Neuron (in vitro differentiated cells): ENCODE results near the gene RENBP.

Experiments
- H2AFZ ChIP-seq: one replicate; pipeline ENCODE4 v1.6.1; 2013; ENCODE audit warnings: low read depth, mild to moderate bottlenecking, inconsistent platforms, low read length, moderate library complexity
- H3K27me3 ChIP-seq: one replicate; pipeline ENCODE4 v1.6.1; 2013; ENCODE audit warnings: low read length; ENCODE audit not compliant: insufficient read depth
- H3K36me3 ChIP-seq: one replicate; pipeline ENCODE4 v1.6.1; 2013; ENCODE audit warnings: low read length; ENCODE audit not compliant: insufficient read depth
- H3K4me1 ChIP-seq: one replicate; pipeline ENCODE4 v1.6.1; 2013; ENCODE audit warnings: low read length; ENCODE audit not compliant: insufficient read depth
- H3K4me3 ChIP-seq: 2 replicates; pipeline ENCODE4 v1.5.1; 2013; ENCODE audit warnings: mild to moderate bottlenecking, low read length, moderate library complexity
- H3K9me3 ChIP-seq: one replicate; pipeline ENCODE4 v1.6.1; 2013; ENCODE audit warnings: low read length

RENBP gene

DNA sequence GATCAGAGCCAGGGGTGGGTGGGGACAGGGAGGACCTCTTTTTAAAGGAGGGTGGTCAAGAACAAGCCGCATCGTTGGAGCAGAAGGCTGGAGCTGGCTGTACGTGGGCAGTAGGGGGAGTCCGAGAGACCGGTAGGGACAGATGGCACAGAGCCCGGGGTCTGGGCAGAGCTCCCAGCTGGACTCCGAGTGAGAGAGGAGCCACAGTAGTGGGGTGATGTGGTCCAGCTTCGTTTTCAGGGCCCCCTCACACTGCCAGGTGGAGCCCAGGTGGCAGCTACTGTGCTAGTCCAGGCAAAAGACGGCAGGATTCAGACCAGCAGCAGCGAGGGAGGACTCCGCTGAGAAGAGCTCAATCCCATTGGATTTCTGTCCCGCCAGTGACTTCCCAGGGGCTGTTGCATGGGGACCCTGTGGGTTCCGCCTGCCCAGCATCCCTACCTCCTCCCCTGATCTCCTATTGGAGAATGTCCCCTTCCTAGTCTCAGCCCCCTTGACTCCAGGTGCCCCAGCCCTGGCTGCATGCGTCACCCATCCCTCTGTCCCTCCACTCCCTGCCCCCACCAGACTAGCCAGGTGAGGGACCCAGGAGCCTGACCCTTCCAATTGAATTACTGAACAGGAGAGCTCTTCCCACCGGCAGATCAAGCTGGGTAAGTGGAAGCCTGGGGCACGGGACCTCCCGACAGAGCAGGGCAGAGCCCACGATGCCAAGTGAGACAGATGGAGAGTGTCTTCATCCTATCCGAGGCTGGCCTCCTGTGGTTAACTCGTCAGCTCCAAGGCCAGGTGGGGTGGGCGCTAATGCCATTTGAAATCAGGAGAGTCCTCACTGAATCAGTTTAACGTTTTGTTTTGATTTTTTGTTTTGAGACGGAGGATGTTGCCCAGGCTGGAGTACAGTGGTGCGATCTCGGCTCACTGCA lies 21.2 kb downstream of the RENBP start:
- Histone ChIP-seq H3K36me3 (no peaks in the 10 kb centered on the region), H3K4me3 (no peak overlapping the region), H3K9me3 (no peaks in the 10 kb centered on the region), H3K27me3 (peaks cover 15% of the 10 kb centered on the region), H3K4me1 (peaks cover 17% of the 10 kb centered on the region), H2AFZ (no peak overlapping the region)

GRCh38 chrX:153921511-153922446 lies 22.7 kb downstream of the RENBP start:
- H3K4me3 ChIP-seq = no peak overlapping the region
- H3K9me3 ChIP-seq = no peaks in the 10 kb centered on the region
- H3K36me3 ChIP-seq = no peaks in the 10 kb centered on the region
- no peak overlapping the region for H2AFZ ChIP-seq
- H3K27me3 ChIP-seq = peaks cover 15% of the 10 kb centered on the region
- H3K4me1 ChIP-seq = peaks cover 13% of the 10 kb centered on the region

DNA sequence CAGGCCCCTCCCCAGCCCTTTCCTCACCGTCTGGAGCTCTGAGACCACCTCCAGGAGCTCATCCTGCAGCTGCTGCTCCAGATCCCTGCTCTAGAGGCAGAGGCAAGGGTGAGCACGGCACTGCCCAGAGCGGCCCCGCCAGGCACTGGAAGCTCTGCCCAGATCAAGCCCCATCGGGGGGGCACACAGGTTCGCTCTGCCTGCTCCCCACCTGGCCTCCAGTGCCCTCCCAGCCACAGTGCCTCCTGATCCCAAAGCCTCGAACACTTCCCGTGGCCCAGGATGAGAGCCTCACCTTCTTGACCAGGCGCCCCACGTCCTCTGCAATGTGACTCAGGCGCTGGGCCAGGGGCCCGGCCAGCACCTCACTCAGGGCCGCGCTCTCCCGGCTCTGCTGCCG lies 23.4 kb downstream of the RENBP start:
- Histone ChIP-seq H3K4me3 (no peak overlapping the region), H3K4me1 (peaks cover 10% of the 10 kb centered on the region), H3K9me3 (no peaks in the 10 kb centered on the region), H3K27me3 (peaks cover 17% of the 10 kb centered on the region), H2AFZ (no peak overlapping the region), H3K36me3 (no peaks in the 10 kb centered on the region)

- Histone ChIP-seq H3K27me3 (peaks cover 21% of the 10 kb centered on the region), H3K4me1 (peaks cover 10% of the 10 kb centered on the region), H2AFZ (no peak overlapping the region)
Observed at GRCh38 chrX:153920546-153920945, 23.9 kb downstream of the RENBP start.

GRCh38 chrX:153919281-153919680 lies 25.2 kb downstream of the RENBP start:
- Histone ChIP-seq H2AFZ (no peak overlapping the region), H3K4me3 (no peak overlapping the region)

More at GRCh38 chrX:153920546-153920945, 23.9 kb downstream of the RENBP start:
- Histone ChIP-seq H3K9me3 (no peaks in the 10 kb centered on the region), H3K4me3 (no peak overlapping the region), H3K36me3 (no peaks in the 10 kb centered on the region)

DNA sequence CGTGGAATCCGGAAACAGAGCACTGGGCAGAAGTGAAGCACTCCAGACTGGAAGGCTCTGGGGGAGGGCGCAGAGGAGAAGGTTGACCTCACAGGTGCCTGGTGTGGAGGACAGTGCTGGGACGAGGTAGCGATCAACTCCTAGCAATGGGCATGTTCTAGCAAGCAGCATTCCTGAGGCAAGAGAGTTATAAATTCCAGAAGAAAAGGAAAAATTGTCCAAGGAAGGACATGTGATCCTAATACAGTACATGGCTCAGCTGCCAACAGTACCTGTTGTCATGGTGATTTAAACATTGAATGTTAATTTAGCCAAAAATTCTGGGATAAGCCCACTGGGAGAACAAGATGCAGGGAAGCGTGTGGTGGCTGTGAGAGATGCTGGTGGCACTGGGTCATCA lies 26.6 kb downstream of the RENBP start:
- Histone ChIP-seq H3K4me1 (peaks cover 10% of the 10 kb centered on the region), H3K4me3 (no peak overlapping the region), H3K36me3 (no peaks in the 10 kb centered on the region), H2AFZ (no peak overlapping the region), H3K9me3 (no peaks in the 10 kb centered on the region), H3K27me3 (peaks cover 22% of the 10 kb centered on the region)

More at GRCh38 chrX:153919281-153919680, 25.2 kb downstream of the RENBP start:
- peaks cover 19% of the 10 kb centered on the region for H3K27me3 ChIP-seq
- H3K4me1 ChIP-seq = peaks cover 10% of the 10 kb centered on the region
- H3K36me3 ChIP-seq = no peaks in the 10 kb centered on the region
- H3K9me3 ChIP-seq = no peaks in the 10 kb centered on the region

DNA sequence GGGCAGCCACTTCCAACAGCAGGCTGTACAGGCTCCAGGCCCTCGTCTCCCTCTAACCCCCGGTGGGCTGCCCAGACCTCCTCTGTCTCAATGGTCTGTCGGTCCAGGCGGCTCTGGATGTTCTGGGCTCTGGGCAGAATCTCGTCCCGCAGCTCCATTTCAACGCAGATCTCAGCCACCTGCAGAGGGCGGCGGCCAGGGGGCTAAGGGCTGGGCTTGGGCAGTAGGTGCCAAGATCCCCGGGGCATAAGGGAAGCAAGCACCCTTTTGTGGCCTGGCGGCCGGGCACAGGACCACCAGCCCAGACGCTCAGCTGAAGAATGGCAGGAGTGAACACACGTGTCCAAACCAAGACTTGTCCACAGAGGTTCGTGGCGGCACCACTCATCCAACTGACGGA lies 30.7 kb downstream of the RENBP start:
- Histone ChIP-seq H3K9me3 (no peaks in the 10 kb centered on the region), H3K4me3 (no peak overlapping the region), H3K36me3 (no peaks in the 10 kb centered on the region), H3K4me1 (no peaks in the 10 kb centered on the region), H3K27me3 (peaks cover 12% of the 10 kb centered on the region), H2AFZ (no peak overlapping the region)

DNA sequence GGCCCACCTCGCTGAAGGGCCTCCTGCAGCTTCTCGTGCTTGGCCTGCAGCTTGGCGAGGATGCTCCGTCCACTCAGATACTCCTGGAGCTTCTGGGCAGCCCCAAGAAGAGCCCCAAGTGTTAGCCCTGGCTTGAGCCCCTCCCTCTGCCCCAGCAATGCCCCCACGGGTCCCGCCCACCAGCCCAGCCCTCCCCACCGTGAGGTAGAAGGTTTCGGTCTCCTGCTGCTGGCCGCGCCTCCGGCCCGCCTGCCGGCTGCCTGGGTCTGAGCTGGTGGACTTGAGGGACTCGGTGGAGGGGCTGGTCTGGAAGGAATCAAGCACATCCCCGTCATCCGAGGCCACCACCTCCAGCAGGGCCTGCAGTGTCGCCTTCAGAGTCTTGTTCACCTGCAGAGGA lies 31.2 kb downstream of the RENBP start:
- no peak overlapping the region for H3K4me3 ChIP-seq
- no peak overlapping the region for H2AFZ ChIP-seq
- H3K4me1 ChIP-seq = no peaks in the 10 kb centered on the region
- H3K27me3 ChIP-seq = peaks cover 12% of the 10 kb centered on the region
- H3K36me3 ChIP-seq = no peaks in the 10 kb centered on the region
- no peaks in the 10 kb centered on the region for H3K9me3 ChIP-seq

DNA sequence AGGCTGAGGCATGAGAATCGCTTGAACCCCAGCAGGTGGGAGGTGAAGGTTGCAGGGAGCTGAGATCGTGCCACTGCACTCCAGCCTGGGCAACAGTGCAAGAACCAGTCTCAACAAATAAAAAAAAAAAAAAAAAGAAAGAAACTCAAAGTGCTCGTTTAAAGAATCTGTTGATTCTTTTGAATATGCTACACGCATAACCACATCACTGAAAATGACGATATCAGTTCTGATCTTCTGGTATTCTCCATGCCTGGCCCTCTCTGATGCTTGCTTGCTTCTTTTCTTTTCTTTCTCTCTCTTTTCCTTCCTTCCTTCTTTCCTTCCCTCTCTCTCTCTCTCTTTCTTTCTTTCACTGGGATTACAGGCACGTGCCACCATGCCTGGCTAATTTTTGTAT lies 32.6 kb downstream of the RENBP start:
- Histone ChIP-seq H2AFZ (no peak overlapping the region), H3K9me3 (no peaks in the 10 kb centered on the region), H3K36me3 (no peaks in the 10 kb centered on the region), H3K27me3 (peaks cover 22% of the 10 kb centered on the region), H3K4me3 (no peak overlapping the region), H3K4me1 (no peaks in the 10 kb centered on the region)

- Histone ChIP-seq H3K36me3 (no peaks in the 10 kb centered on the region), H3K27me3 (peaks cover 20% of the 10 kb centered on the region), H3K9me3 (no peaks in the 10 kb centered on the region), H3K4me1 (no peaks in the 10 kb centered on the region), H2AFZ (no peak overlapping the region), H3K4me3 (no peak overlapping the region)
Observed at GRCh38 chrX:153910446-153910845, 34.0 kb downstream of the RENBP start.

DNA sequence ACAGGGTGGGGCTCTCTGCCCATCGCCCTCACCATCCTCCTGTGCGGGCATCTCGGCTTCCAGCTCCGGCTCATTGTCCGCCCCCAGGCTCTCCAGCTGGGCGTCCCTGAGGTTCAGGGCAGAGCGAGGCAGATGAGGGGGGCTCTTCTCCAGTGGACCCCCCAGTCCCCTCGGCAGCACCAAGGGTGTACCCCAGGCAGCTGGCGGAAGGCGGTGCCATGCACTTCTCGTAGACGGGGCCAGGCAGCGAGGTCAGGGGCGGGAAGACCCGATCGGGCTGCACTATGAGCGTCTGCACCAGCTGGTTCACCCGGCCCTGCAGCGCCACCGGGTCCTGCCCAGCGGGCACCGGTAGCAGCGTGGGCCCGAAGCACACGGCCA lies 34.5 kb downstream of the RENBP start:
- Histone ChIP-seq H3K9me3 (no peaks in the 10 kb centered on the region), H3K36me3 (no peaks in the 10 kb centered on the region), H3K4me3 (no peak overlapping the region), H3K27me3 (peaks cover 20% of the 10 kb centered on the region), H2AFZ (no peak overlapping the region), H3K4me1 (no peaks in the 10 kb centered on the region)

- Histone ChIP-seq H3K9me3 (no peaks in the 10 kb centered on the region), H3K36me3 (no peaks in the 10 kb centered on the region), H3K4me1 (no peaks in the 10 kb centered on the region), H3K27me3 (peaks cover 20% of the 10 kb centered on the region), H3K4me3 (no peak overlapping the region), H2AFZ (no peak overlapping the region)
Observed at GRCh38 chrX:153909024-153909979, 35.1 kb downstream of the RENBP start.
